HG03575 (cell line): Measurements from ENCODE around the gene CLBA1.
"Not testable (repeated sequence)": the region's sequence is repeated elsewhere in the genome, so short reads cannot be mapped to it uniquely, and the experiment has no call there.

ENCODE experiments used
- ATAC-seq: cut with Tn5 transposase; IDR thresholded peaks from one replicate; pipeline ENCODE4 v1.9.1; 2021; ENCODE audit not compliant: unreplicated experiment, insufficient number of reproducible peaks, low FRiP score; ENCODE audit errors: extremely low read depth

CLBA1 gene

GRCh38 chr14:105014631-105015030, 29.0 kb downstream of the CLBA1 start:
- ATAC-seq, result no peak

GRCh38 chr14:105015242-105015641, 29.7 kb downstream of the CLBA1 start:
- no peak for ATAC-seq

GRCh38 chr14:105015905-105016304, 30.3 kb downstream of the CLBA1 start:
- no peak for ATAC-seq

- no peak for ATAC-seq
Observed at GRCh38 chr14:105018414-105018813, 32.8 kb downstream of the CLBA1 start.

GRCh38 chr14:105019861-105020814, 34.5 kb downstream of the CLBA1 start:
- ATAC-seq, result no peak

- peak; percentile 26 for ATAC-seq
Observed at GRCh38 chr14:105020815-105021655, 35.4 kb downstream of the CLBA1 start, which contains the start of gene CDCA4. CDCA4 (minus strand) TSS chr14:105021083; CDS start chr14:105011929, 9,154 bp downstream.

GRCh38 chr14:105021656-105022275, 36.2 kb downstream of the CLBA1 start:
- no peak for ATAC-seq

GRCh38 chr14:105022276-105022670, 36.7 kb downstream of the CLBA1 start:
- ATAC-seq, result no peak

GRCh38 chr14:105023144-105023543, 37.6 kb downstream of the CLBA1 start:
- no peak for ATAC-seq

- ATAC-seq, result no peak
Observed at GRCh38 chr14:105023791-105024480, 38.3 kb downstream of the CLBA1 start.

GRCh38 chr14:105025429-105025828, 39.8 kb downstream of the CLBA1 start:
- no peak for ATAC-seq

GRCh38 chr14:105026033-105026785, 40.6 kb downstream of the CLBA1 start:
- no peak for ATAC-seq

GRCh38 chr14:105026802-105027563, 41.4 kb downstream of the CLBA1 start:
- no peak for ATAC-seq

- not testable (repeated sequence) for ATAC-seq
Observed at GRCh38 chr14:105027718-105028117, 42.1 kb downstream of the CLBA1 start.

GRCh38 chr14:105028251-105028927, 42.8 kb downstream of the CLBA1 start:
- no peak for ATAC-seq

- ATAC-seq, result no peak
Observed at GRCh38 chr14:105029402-105029801, 43.8 kb downstream of the CLBA1 start.

GRCh38 chr14:105030194-105030593, 44.6 kb downstream of the CLBA1 start:
- ATAC-seq, result no peak
